ENCODE data around the gene GNAQ. TPM values are rescaled to one million over a fixed set of nuclear protein-coding genes. Genes with fewer than 3 reads are reported as not detected.

Gene GNAQ
- total and polyA plus RNA-seq, 2 of the 13 experiments (the other 11 are each of a cell fraction or from before 2014, with no cell fraction given), result 16.5 to 17.7 TPM

GRCh38 chr9:78030296-78030552, 1.4 kb downstream of the GNAQ start (continued):
- no peak for TF ChIP-seq NBN (conservative IDR thresholded peaks at IDR 0.05)
- TF ChIP-seq CEBPG (CRISPR knock-in tag; IDR thresholded peaks at IDR 0.05), result no peak
- TF ChIP-seq HOMEZ (CRISPR knock-in tag; IDR thresholded peaks at IDR 0.05; ENCODE audit: low read depth), result no peak
- TF ChIP-seq NCOA2 (CRISPR knock-in tag; IDR thresholded peaks at IDR 0.05), result no peak
- no peak for TF ChIP-seq IRF9 (CRISPR knock-in tag; IDR thresholded peaks at IDR 0.05; ENCODE audit: borderline replicate concordance)
- no peak for TF ChIP-seq ZNF512B (CRISPR knock-in tag; IDR thresholded peaks at IDR 0.05; ENCODE audit: borderline replicate concordance)
- no peak for TF ChIP-seq CBX5 (CRISPR knock-in tag; IDR thresholded peaks at IDR 0.05; ENCODE audit: borderline replicate concordance)
- TF ChIP-seq ZNF720 (CRISPR knock-in tag; IDR thresholded peaks at IDR 0.05), result no peak
- TF ChIP-seq MIER3 (CRISPR knock-in tag; IDR thresholded peaks at IDR 0.05; ENCODE audit: borderline replicate concordance), result no peak
- TF ChIP-seq CTCF (CRISPR knock-in tag; IDR thresholded peaks at IDR 0.05), result no peak
- TF ChIP-seq MXD1 (CRISPR knock-in tag; IDR thresholded peaks at IDR 0.05), result no peak

All from HepG2 (cell line).